ENCODE results near the gene PRKCZ. TPM values are rescaled to one million over a fixed set of nuclear protein-coding genes. Genes with fewer than 3 reads are reported as not detected.

PRKCZ gene
- total RNA-seq, 1 experiment from 2014 or later = 56.8 TPM

GRCh38 chr1:2036287-2036686 lies 13.9 kb upstream of the PRKCZ start:
- H3K9ac ChIP-seq (ENCODE audit: low read length) = no peak overlapping the region
- no peaks in the 10 kb centered on the region for H3K9me2 ChIP-seq (replicated peaks; ENCODE audit: low read length)
- no peaks in the 10 kb centered on the region for H3F3A ChIP-seq (ENCODE audit: low read length, unreplicated experiment)
- CTCF ChIA-PET = no interaction called here
- no peak for TF ChIP-seq EZH2phosphoT487 (IDR thresholded peaks at IDR 0.05; ENCODE audit: borderline replicate concordance, low read length)
- TF ChIP-seq, protein P1, sequence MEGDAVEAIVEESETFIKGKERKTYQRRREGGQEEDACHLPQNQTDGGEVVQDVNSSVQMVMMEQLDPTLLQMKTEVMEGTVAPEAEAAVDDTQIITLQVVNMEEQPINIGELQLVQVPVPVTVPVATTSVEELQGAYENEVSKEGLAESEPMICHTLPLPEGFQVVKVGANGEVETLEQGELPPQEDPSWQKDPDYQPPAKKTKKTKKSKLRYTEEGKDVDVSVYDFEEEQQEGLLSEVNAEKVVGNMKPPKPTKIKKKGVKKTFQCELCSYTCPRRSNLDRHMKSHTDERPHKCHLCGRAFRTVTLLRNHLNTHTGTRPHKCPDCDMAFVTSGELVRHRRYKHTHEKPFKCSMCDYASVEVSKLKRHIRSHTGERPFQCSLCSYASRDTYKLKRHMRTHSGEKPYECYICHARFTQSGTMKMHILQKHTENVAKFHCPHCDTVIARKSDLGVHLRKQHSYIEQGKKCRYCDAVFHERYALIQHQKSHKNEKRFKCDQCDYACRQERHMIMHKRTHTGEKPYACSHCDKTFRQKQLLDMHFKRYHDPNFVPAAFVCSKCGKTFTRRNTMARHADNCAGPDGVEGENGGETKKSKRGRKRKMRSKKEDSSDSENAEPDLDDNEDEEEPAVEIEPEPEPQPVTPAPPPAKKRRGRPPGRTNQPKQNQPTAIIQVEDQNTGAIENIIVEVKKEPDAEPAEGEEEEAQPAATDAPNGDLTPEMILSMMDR (conservative IDR thresholded peaks at IDR 0.05; ENCODE audit: low read depth, low read length) = no peak
- no peak for TF ChIP-seq EZH2 (IDR thresholded peaks at IDR 0.05; ENCODE audit: low read length, unreplicated experiment)
- H3K4me1 ChIP-seq (ENCODE audit: insufficient read depth, low read length) = no peaks in the 10 kb centered on the region
- H3K4me3 ChIP-seq (ENCODE audit: low read length) = no peak overlapping the region
- DNase-seq = no peak
- no peaks in the 10 kb centered on the region for H3K79me2 ChIP-seq (ENCODE audit: low read length)
- H3K27me3 ChIP-seq (ENCODE audit: low read length) = no peaks in the 10 kb centered on the region
- BruUV-seq (replicated peaks) = no TSS peak
- no peaks in the 10 kb centered on the region for H3K9me3 ChIP-seq (ENCODE audit: low read length)
- H3K4me2 ChIP-seq (ENCODE audit: low read length) = no peak overlapping the region
- H2AFZ ChIP-seq (ENCODE audit: low read length) = no peak overlapping the region
- no peaks in the 10 kb centered on the region for H3K36me3 ChIP-seq (ENCODE audit: low read depth, low read length)
- no peaks in the 10 kb centered on the region for H4K20me1 ChIP-seq (ENCODE audit: low read length)
- no peak for ATAC-seq
- POLR2A ChIA-PET (ENCODE audit: unreplicated experiment) = no interaction called here
- no peak overlapping the region for H3K27ac ChIP-seq (ENCODE audit: low read length)
- intact Hi-C loops (cut with micrococcal nuclease) = no loop called here

DNA sequence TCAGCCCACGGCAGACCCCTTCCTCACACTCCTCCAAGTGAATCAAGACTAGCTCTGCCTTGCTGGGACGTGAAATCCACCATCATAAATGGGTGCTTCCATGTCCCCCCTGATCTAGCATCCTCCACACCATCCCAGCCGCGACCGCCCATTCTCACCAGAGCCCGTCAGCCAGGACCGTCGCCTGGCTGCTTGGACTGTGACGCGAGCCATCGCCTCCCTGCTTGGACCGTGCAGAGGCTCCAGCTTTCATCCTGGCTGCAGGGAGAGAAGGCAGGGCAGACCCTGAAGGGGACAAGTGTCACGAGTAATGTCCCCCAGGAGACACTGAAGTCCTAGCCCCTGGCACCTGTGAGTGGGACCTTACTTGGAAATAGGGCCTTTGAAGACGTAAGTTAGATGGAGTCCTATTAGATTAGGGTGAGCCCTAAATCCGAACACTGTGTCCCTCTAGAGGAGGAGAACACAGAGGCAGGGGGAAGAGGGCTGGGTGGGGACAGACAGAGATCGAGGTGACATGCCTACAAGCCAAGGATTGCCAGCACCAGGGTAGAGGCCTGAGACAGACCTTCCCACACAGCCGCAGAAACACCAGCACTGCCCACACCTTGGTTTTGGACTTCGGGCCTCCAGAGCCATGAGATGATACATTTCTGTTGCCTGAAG lies 12.8 kb upstream of the PRKCZ start:
- DNase-seq (no peak), ATAC-seq (no peak)
- Histone ChIP-seq H3K4me3 (ENCODE audit: low read length) (no peak overlapping the region), H3K27me3 (ENCODE audit: low read length) (no peaks in the 10 kb centered on the region), H3F3A (ENCODE audit: low read length, unreplicated experiment) (no peaks in the 10 kb centered on the region), H3K9ac (ENCODE audit: low read length) (no peak overlapping the region), H3K9me3 (ENCODE audit: low read length) (no peaks in the 10 kb centered on the region), H4K20me1 (ENCODE audit: low read length) (no peaks in the 10 kb centered on the region), H3K36me3 (ENCODE audit: low read depth, low read length) (no peaks in the 10 kb centered on the region), H3K9me2 (replicated peaks; ENCODE audit: low read length) (no peaks in the 10 kb centered on the region), H3K27ac (ENCODE audit: low read length) (no peak overlapping the region), H3K4me1 (ENCODE audit: insufficient read depth, low read length) (no peaks in the 10 kb centered on the region), H3K4me2 (ENCODE audit: low read length) (no peak overlapping the region), H3K79me2 (ENCODE audit: low read length) (no peaks in the 10 kb centered on the region), H2AFZ (ENCODE audit: low read length) (no peak overlapping the region)
- ChIA-PET POLR2A (ENCODE audit: unreplicated experiment) (no interaction called here), CTCF (no interaction called here)
- TF ChIP-seq, protein P1 (conservative IDR thresholded peaks at IDR 0.05; ENCODE audit: low read depth, low read length) = 0 out of 2 replicates have a peak, but pooled peaks have one; percentile 10
- TF ChIP-seq EZH2phosphoT487 (IDR thresholded peaks at IDR 0.05; ENCODE audit: borderline replicate concordance, low read length) = no peak
- no TSS peak for BruUV-seq (replicated peaks)
- intact Hi-C loops (cut with micrococcal nuclease) = no loop called here

- Histone ChIP-seq H3K9me2 (replicated peaks; ENCODE audit: low read length) (no peaks in the 10 kb centered on the region), H2AFZ (ENCODE audit: low read length) (no peak overlapping the region), H3K4me2 (ENCODE audit: low read length) (no peak overlapping the region), H3K79me2 (ENCODE audit: low read length) (no peaks in the 10 kb centered on the region), H3K27ac (ENCODE audit: low read length) (no peak overlapping the region), H3K9me3 (ENCODE audit: low read length) (no peaks in the 10 kb centered on the region), H3K36me3 (ENCODE audit: low read depth, low read length) (no peaks in the 10 kb centered on the region), H3K9ac (ENCODE audit: low read length) (no peak overlapping the region), H3K4me1 (ENCODE audit: insufficient read depth, low read length) (peaks cover 2% of the 10 kb centered on the region; the same call in 1 of the 2 replicates), H4K20me1 (ENCODE audit: low read length) (no peaks in the 10 kb centered on the region), H3K4me3 (ENCODE audit: low read length) (no peak overlapping the region), H3F3A (ENCODE audit: low read length, unreplicated experiment) (no peaks in the 10 kb centered on the region), H3K27me3 (ENCODE audit: low read length) (no peaks in the 10 kb centered on the region)
- DNase-seq = no peak
- TF ChIP-seq, protein P1 (conservative IDR thresholded peaks at IDR 0.05; ENCODE audit: low read depth, low read length) = no peak
- TF ChIP-seq EZH2 (IDR thresholded peaks at IDR 0.05; ENCODE audit: low read length, unreplicated experiment) (no peak), EZH2phosphoT487 (IDR thresholded peaks at IDR 0.05; ENCODE audit: borderline replicate concordance, low read length) (no peak)
- CTCF ChIA-PET = no interaction called here
- BruUV-seq (replicated peaks) = no TSS peak
- POLR2A ChIA-PET (ENCODE audit: unreplicated experiment) = no interaction called here
- ATAC-seq = no peak
- intact Hi-C loops (cut with micrococcal nuclease) = no loop called here
Observed at GRCh38 chr1:2038229-2038628, 12.0 kb upstream of the PRKCZ start.

All from PC-3 (cell line).